NCI-H2171 (cell line): ENCODE measurements around the gene IL17B.

Source experiments
- DNase-seq: peaks from one replicate; lab custom pipeline; 2025; lab: John Stamatoyannopoulos, UW

Gene IL17B

DNA sequence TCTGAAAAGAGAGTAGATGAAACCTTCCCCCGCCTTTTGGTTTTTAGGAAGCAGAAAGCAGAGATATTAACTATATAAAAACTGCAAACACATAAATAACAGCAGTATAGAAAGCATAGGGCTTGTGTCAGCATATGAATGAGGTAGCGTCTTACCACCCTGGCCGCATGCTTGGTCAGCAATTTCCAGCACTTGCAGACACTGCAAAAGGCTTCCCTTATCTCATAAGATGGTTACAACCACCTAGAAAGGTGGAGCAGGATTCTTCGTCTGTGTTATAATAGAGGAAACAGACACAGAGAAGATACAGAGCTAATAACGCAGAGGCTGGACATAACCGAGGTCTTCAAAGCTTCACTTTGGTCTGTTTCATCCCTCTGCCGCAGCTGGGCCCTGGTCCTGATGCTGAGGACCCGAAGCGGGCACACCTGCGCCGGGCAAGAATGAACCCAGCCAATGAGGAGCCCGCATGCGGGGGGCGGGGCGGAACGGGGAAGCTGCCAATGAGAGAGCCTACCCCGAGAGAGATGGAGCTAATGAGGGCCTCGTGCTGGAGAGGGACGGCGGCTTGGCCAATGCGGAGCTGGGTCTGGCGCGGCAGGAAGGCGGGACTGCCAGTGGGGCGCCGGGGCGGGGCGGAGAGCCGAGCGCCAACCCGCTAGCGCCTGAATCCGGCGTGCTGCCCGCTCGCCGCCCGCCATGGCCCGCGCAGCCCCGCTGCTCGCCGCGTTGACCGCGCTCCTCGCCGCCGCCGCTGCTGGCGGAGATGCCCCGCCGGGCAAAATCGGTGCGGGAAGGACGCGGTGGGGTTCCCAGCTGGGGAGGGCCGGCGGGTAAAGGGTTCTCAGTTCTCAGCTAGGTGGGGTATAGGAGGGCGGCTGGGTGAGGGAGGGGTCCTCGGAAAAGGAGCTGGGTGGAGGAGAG is 21.5 kb downstream of the IL17B start, which contains the start of gene PCYOX1L:
PCYOX1L (plus strand) TSS at position 677 of the 924 bp plus-strand sequence; CDS start at position 700, 23 bp downstream.
- DNase-seq = peak; percentile 88

DNA sequence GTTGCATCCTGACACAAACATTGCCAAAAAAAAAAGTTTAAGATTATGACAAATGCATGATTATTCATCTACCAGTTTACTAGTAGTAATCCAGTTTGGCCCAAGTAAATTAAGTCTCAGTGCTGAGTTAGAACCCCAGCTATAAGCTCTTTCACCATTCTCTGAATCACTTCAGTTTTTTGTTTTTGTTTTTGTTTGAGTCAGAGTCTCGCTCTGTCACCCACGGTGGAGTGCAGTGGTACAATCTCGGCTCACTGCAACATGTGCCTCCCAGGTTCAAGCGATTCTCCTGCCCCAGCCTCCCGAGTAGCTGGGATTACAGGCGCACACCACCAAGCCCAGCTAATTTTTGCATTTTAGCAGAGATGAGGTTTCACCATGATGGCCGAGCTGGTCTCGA is 22.7 kb downstream of the IL17B start:
- DNase-seq = no peak

DNA sequence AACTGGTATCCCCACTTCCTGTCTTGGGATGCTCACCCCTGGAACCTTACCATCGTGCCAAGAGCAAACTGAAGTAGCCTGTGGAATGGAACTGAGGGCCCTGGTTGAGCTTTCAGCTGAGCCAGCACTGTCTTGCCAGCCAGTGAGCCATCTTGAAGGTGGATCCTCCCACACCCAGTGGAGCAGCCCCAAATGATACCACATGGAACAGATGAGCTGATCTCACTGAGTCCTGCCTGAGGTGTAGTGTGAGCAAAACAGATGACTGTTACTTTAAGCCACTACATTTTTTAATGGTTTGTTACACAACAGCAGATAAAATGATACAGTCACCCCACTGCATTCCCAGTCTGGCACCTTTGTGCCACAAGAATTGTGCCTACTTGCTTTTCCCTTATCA is 23.4 kb downstream of the IL17B start:
- DNase-seq = no peak

DNA sequence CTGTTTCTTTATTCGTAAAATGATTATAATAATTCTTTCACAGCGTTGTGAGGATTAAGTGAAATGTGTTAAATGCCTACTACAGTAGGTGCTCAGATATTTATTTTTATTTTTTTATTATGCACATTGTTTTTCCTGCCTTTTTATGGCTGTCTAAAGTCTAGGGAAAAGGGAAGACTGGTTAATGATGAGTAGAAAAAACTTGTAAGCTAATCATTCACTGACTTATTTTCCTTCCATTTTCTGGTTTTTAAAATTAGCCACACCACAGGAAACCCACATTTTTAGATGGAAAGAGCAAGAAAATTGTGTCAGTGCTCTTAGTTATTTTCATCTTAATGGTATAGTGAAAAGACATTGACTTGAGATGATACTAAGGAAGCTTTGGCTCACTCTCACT is 25.2 kb downstream of the IL17B start:
- DNase-seq = no peak

DNA sequence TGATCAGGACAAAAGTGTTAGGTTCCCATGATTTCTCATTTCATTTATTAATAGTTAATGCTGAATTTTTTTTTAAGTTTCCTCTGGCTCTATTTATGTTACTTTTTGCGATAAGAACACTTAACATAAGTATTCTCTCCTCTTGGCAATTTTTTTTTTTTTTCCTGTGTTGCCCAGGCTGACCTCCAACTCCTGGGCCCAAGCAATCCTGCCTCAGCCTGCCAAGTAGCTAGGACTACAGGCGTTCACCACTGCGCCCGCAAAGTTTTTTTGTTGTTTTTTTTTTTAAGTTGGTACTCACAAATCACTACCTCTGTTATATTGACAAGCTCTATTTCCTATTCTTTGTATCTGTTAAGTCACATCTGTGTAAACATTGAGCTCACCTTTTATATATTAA is 26.9 kb downstream of the IL17B start:
- no peak for DNase-seq

DNA sequence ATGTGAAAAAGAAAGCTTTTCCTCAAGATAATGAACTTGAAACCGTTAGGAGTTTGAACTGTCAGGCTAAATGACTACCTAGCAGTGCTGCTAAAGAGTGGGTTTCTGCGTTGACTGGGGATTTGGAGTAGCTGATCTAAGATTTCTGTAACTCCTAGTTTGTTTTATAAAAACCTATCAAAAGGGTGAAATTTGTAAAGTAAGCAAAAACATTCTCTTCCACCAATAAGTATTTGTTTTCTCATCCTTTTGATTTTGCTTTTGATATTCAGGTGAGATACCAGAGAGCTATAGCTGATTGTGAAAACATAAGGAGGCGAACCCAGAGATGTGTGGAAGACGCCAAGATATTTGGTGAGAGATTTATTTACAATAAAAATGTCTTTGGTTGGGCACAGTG is 29.7 kb downstream of the IL17B start:
- no peak for DNase-seq

DNA sequence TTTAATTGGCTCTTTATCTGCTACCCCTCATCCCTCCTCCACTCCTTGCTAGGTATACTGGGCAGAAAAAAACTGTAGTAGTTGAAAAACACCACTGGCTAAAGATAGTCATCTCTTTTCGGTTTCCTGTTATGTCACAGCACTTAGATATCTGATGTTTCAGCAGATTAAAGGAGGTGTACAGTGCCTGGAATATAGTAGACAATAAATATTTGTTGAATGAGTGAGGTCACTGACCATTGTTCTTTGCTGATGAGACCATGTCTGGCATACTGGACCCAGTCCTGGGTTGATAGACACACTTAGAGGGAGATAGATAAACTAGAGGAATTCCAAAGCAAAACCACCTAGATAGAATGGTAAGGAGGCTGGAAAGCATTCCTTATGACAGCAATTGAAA is 30.6 kb downstream of the IL17B start:
- DNase-seq = no peak

DNA sequence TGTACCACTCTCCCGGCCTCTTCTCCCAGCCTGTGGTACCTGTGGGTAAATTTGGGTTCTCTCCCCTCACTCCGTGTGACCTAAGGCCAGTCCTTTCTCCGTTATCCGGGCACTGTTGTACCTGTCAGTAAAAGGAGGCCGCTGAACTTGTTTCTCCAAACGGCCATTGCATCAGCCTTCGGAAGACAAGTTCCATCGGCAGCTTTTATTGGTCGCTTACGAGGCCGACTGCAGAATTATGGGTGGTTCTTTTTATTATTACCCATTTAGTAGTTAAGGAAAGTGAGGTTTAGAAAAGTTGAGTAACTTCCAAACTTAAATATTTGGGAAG is 33.2 kb downstream of the IL17B start:
- no peak for DNase-seq

DNA sequence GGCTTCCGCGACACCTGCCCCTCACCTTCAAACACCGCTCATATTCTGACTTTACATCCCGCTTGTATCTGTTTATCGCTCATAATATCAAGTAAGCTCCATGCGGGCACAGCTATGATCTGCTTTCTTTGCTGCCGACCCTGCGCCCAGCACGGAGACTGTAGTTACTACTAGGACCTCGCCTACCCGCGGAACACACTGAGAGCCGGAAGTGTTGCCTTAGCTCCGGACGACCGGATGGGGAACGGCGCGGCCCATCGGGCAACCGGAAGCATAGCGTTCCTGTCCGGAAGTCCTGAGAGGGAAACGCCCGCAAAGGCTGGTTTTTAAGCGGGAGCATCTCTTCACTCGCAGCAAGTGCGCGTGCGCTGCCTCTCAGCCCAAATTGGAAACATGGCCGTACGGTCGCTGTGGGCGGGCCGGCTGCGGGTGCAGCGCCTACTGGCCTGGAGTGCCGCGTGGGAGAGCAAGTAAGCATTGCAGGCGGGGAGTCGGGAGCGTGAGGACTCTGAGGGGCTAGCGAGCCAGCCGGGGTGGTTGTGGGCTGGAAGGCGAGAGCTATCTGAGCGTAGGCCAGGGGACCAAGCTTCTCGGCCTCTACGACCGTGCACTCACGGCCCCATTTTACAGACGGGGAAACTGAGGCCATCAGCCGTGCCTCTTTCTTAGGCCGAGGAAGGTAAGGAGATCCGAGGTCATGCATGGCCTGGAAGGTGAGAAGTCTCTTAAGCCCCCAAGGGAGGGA is 33.8 kb downstream of the IL17B start, which contains the start of gene GRPEL2:
GRPEL2 (plus strand) TSS at position 353 of the 745 bp plus-strand sequence; CDS start at position 394, 41 bp downstream.
- peak; percentile 84 for DNase-seq

DNA sequence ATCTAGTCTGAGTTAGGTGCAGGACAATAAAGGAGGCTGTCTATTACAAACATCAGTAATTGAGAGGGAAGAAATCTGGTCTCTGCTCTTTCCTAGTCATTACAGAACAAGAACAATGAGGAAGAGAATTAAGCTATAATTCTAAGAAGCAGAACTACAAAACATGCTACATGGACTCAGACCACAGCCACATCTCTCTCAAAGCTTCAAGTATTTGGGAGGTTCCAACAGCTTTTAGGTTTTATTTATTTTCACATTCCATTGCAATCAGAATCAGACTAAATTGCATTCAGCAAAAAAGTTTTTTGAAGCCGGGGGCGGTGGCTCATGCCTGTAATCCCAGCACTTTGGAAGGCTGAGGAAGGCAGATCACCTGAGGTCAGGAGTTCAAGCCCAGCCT is 34.9 kb downstream of the IL17B start:
- no peak for DNase-seq

DNA sequence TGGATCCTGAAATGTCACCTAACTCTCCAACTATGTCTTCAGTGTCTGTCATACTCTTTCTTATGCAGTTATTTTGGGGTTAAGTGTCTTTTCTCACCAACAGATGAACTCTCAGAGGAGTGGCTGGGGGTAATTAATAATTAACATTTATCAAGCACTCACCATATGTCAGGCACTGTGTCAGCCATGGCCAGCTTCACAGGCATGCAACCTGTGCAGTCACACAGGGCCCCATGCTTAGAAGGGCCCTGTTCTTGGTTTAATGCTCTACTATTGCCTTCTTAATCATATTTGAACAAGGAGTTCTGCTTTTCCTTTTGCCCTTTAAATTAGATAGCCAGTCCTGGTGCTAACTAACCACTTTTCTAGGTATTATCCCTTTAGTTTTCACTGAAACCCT is 37.2 kb downstream of the IL17B start:
- no peak for DNase-seq

DNA sequence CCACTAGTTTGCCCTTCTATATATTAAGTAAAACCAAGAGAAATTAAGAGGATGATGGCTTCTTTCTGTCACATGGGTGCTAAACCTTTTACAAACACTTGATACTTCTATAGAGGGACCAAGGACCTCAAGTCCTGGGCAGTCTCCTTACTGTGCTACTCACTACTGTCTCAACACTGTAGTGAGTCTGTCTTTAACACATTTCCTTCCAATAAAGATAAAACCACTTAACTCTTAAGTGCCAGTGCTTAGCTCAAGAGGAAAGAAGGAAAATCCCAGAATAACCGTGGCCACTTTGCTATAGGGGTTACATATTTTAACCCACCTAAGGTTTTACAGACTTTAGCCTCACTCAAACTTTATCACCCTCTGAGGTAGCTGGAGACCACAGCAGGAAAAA is 38.2 kb downstream of the IL17B start:
- DNase-seq = no peak

DNA sequence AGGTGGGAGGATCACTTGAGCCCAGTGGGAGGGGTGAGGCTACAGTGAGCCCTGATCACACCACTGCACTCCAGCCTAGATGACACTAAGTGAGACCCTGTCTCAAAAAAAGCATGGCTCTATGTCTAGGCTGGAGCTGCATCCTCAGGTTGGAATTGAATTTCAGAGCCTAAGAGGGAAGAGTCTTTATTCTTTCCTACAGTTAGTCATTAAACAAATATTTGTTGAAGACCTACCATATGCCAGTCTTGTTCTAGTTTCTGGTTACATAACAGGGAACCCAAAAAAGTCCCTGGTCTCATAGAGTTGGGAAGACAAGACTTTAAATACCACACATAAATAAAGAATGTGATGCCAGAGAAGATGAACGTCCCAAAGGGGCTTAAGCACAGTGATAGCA is 40.7 kb downstream of the IL17B start:
- no peak for DNase-seq

DNA sequence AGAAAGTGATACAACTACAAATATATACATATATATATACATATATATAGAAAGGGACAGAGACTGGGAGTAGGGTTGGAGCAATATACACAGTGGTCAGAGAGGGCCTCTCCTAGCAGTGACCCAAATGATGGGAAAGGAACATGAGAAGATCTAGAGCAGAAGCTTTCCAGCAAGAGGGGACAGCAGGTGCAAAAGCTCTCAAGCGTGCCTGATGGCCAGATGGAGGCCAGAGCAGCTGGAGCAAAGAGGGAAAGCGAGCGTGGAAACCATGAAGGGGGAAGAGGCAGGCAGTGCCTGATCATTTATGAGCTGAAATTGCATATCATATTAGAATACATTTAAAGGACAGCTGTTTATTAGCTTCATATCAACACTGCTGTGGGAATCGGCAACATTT is 41.4 kb downstream of the IL17B start:
- peak; percentile 42 for DNase-seq

DNA sequence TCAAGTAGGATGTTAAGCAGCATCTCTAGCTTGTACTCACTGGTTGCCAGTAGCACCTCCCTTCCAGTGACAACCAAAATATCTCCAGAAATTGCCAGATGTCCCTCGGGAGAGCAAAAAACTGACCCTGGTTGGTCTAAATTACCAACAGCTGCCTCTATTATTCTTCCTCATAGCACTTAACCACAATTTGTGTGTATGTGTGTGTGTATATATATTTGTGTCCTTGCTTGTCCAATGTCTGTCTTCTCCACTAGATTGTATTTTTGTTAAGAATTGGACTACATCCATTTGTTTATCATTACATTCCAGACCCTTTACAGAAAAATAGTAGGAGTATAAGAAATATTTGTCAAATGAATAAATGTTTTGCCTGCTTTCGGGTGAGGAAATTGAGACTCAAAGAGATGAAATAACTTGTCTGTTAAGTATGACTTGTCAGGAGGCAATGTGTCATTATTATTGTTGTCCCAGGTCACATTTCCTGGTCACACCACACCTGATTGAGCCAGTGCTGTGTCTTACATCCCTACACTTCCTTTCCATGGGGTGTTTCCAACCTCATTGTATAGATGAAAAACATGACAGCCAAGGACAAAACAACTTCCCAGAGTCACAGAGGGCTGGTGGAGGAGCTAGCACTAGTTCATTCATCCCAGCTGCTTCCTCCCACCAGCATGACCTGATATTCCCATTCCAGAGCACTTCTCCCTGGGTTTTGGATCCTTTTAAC is 45.2 kb downstream of the IL17B start:
- DNase-seq = no peak

DNA sequence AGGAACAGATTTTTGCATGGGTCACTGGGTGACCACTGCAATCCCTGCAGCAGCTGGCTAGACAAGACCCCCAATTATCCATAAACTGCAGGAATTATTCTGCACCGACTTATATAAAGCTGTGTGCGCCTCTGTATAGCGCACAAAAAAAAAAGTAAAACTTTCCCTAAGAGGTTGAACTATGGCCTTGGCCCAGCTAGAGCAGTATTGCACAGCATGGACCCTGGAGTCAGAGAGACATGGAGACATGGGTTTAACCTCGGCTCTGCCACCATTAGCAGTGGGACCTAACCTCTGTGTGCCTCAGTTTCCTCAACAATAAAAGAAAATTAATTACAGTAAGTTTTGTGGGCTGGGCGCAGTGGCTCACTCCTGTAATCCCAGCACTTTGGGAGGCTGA is 50.9 kb downstream of the IL17B start:
- DNase-seq = no peak

DNA sequence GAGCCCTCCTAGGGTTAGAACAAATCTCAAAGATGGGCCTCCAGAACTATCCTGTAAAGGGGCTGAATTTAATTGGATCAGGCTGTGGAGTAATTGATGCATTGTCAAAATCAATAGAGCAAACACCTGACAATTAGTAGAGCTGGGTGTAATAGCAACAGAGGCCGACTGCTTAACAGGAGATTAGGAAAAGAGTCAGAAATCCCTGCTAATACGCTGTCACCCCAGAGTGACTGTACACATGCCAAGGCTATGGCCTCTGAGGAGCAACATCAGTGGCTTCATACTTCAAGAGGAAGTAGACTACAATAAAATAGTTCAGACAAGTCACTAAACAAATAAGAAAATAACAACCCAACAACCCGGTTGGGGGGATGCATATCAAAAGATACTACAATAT is 52.5 kb downstream of the IL17B start:
- no peak for DNase-seq

DNA sequence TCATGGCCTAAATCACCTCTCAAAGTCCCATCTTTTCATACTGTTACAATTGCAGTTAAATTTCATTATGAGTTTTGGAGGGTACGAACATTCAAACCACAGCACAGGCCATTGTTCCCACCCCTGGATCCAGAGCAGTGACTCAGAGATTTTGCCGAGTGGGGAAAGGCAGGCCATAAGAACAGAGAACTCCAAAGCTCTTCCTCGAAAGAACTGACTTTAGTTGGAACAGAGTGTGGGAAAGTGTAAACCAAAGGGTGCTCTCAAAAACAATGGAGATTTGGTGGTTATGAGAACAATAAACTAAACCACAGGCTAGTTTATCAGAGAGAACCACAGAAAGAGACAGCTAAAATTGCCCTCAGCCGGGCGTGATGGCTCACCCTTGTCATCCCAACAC is 53.2 kb downstream of the IL17B start:
- DNase-seq = no peak

DNA sequence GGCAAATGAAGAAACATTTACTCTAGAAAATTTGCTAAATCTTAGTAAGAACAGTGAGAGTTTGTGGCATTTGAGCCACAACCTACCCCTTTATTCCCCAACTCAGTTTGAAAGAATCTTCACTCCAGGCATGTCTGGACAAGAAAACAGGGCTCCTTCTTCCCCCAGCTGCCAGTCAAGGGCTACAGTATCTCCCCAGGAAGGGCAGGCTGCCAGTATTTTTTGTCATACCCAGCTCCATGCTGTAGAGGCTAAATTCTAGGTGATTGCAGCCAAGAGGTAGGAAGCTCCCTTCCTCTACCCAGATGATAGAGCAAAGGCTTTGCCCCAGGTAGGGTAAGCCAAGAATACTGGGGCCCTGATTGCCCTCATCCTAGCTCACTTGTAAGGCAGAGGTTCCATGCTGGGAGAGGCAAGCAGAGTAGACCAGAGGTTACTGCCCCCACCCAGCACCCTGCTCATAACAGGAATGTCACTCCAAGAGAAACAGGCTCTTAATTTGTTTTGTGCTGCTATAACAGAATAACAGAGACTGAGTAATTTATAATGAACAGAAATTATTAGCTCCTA is 53.8 kb downstream of the IL17B start:
- DNase-seq = peak; percentile 55

DNA sequence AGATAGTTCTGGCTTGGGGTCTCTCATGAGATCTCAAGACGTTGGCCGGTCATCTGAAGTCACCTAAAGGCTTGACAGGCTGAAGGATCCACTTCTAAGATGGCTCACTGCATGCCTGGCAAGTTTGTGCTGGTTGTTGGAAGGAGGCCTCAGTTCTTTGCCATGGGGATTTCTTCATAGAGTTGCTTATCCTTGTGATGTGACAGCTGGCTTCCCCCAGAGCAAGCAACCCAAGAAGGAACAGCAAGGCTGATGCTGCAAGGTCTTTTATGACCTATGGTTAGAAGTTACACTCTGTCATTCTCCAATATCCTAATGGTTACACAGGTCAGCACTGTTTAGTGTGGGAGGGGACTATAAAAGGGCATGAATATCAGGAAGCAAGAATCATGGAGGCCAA is 54.5 kb downstream of the IL17B start:
- no peak for DNase-seq
